Measurements from ENCODE around the gene EDEM2.

The EDEM2 gene

GRCh38 chr20:35129647-35130069, 17.5 kb downstream of the EDEM2 start:
- TF ChIP-seq POLR2AphosphoS5 (IDR thresholded peaks at IDR 0.05; ENCODE audit: low read depth, low read length): no peak
- no peak for TF ChIP-seq TAF1 (IDR thresholded peaks at IDR 0.05; ENCODE audit: borderline replicate concordance, insufficient read depth, low read length)
- no peak for TF ChIP-seq SIN3A (IDR thresholded peaks at IDR 0.05; ENCODE audit: borderline replicate concordance, insufficient read depth, low read length)
- TF ChIP-seq FOXP2 (optimal IDR thresholded peaks at IDR 0.05; ENCODE audit: borderline replicate concordance, extremely low read depth, extremely low read length, insufficient read depth): no peak

GRCh38 chr20:35125753-35126152, 21.4 kb downstream of the EDEM2 start:
- TF ChIP-seq FOXP2 (optimal IDR thresholded peaks at IDR 0.05; ENCODE audit: borderline replicate concordance, extremely low read depth, extremely low read length, insufficient read depth) (no peak), REST (IDR thresholded peaks at IDR 0.05; ENCODE audit: insufficient read depth in 1 of 2, low read depth in 2 of 2, low read length in 2 of 2) (no peak), SIN3A (IDR thresholded peaks at IDR 0.05; ENCODE audit: borderline replicate concordance, insufficient read depth, low read length) (no peak), TAF1 (IDR thresholded peaks at IDR 0.05; ENCODE audit: borderline replicate concordance, insufficient read depth, low read length) (no peak), POLR2AphosphoS5 (IDR thresholded peaks at IDR 0.05; ENCODE audit: low read depth, low read length) (no peak)

GRCh38 chr20:35122756-35123405, 24.3 kb downstream of the EDEM2 start:
- TF ChIP-seq FOXP2 (optimal IDR thresholded peaks at IDR 0.05; ENCODE audit: borderline replicate concordance, extremely low read depth, extremely low read length, insufficient read depth) (no peak), SIN3A (IDR thresholded peaks at IDR 0.05; ENCODE audit: borderline replicate concordance, insufficient read depth, low read length) (no peak), REST (IDR thresholded peaks at IDR 0.05; ENCODE audit: insufficient read depth in 1 of 2, low read depth in 2 of 2, low read length in 2 of 2) (no peak), POLR2AphosphoS5 (IDR thresholded peaks at IDR 0.05; ENCODE audit: low read depth, low read length) (no peak), TAF1 (IDR thresholded peaks at IDR 0.05; ENCODE audit: borderline replicate concordance, insufficient read depth, low read length) (no peak)

DNA sequence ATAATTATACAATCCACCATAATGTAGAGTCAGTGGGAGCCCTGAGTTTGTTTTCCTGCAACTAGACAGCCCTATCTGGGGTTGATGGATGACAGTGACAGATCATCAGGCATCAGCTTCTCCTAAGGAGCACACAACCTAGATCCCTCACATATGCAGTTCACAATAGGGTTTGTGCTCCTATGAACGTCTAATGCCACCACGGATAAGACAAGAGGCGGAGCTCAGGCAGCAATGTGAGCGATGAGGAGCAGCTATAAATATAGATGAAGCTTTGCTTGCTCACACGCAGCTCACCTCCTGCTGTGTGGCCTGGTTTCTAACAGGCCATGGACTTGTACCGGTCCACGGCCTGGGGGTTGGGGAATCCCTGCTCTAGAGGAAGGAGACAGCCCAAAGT, 25.9 kb downstream of the EDEM2 start:
- no peak for TF ChIP-seq FOXP2 (optimal IDR thresholded peaks at IDR 0.05; ENCODE audit: borderline replicate concordance, extremely low read depth, extremely low read length, insufficient read depth)
- no peak for TF ChIP-seq POLR2AphosphoS5 (IDR thresholded peaks at IDR 0.05; ENCODE audit: low read depth, low read length)
- no peak for TF ChIP-seq TAF1 (IDR thresholded peaks at IDR 0.05; ENCODE audit: borderline replicate concordance, insufficient read depth, low read length)
- TF ChIP-seq REST (IDR thresholded peaks at IDR 0.05; ENCODE audit: insufficient read depth in 1 of 2, low read depth in 2 of 2, low read length in 2 of 2): no peak
- no peak for TF ChIP-seq SIN3A (IDR thresholded peaks at IDR 0.05; ENCODE audit: borderline replicate concordance, insufficient read depth, low read length)

GRCh38 chr20:35120012-35120701, 27.0 kb downstream of the EDEM2 start:
- TF ChIP-seq FOXP2 (optimal IDR thresholded peaks at IDR 0.05; ENCODE audit: borderline replicate concordance, extremely low read depth, extremely low read length, insufficient read depth) (no peak), REST (IDR thresholded peaks at IDR 0.05; ENCODE audit: insufficient read depth in 1 of 2, low read depth in 2 of 2, low read length in 2 of 2) (no peak), SIN3A (IDR thresholded peaks at IDR 0.05; ENCODE audit: borderline replicate concordance, insufficient read depth, low read length) (no peak), TAF1 (IDR thresholded peaks at IDR 0.05; ENCODE audit: borderline replicate concordance, insufficient read depth, low read length) (no peak), POLR2AphosphoS5 (IDR thresholded peaks at IDR 0.05; ENCODE audit: low read depth, low read length) (no peak)
